Esophagus muscularis mucosa (tissue), 4 donors: ENCODE results near the gene ZIC4. TPM values are rescaled to one million over a fixed set of nuclear protein-coding genes. Genes with fewer than 3 reads are reported as not detected.

Experiments used
- DNase-seq: peaks from one replicate; pipeline ENCODE4 v3.0.0-alpha.2; 2017; ENCODE audit errors: extremely low spot score
- H3K27ac ChIP-seq, 4 donors: fragments of 200-600 bp; sonication (generic); replicated peaks in 1 of 4; 1 replicate in 3 of 4; 2 replicates in 1 of 4; pipeline ENCODE4 v1.5.1; 2016 to 2019; ENCODE audit warnings: mild to moderate bottlenecking in 1 of 4
- H3K27me3 ChIP-seq, 4 donors: fragments of 200-600 bp; sonication (generic); one replicate each; pipeline versions ENCODE4 v1.5.1 to v1.6.0; 2016 to 2019
- H3K36me3 ChIP-seq, 4 donors: fragments of 200-600 bp; sonication (generic); one replicate each; pipeline ENCODE4 v1.5.1; 2016 to 2019
- H3K4me1 ChIP-seq, 4 donors: fragments of 200-600 bp; sonication (generic); one replicate each; pipeline ENCODE4 v1.5.1; 2016 to 2019
- H3K4me3 ChIP-seq, 4 donors: fragments of 200-600 bp; sonication (generic); 1 replicate in 2 of 4; 2 replicates in 2 of 4; pipeline ENCODE4 v1.5.1; 2016 to 2019; ENCODE audit warnings: mild to moderate bottlenecking in 4 of 4, moderate library complexity in 1 of 4
- H3K9me3 ChIP-seq, 4 donors: fragments of 200-600 bp; sonication (generic); 1 replicate in 3 of 4; 2 replicates in 1 of 4; pipeline ENCODE4 v1.5.1; 2016 to 2019
- EP300 ChIP-seq: sonication (generic); formaldehyde crosslinking; IDR thresholded peaks from one replicate; pipeline ENCODE4 v1.6.1; 2017; ENCODE audit warnings: antibody characterized with exemption
- POLR2A ChIP-seq: fragments of 450-650 bp; IDR thresholded peaks from one replicate; pipeline ENCODE4 v1.6.1; 2017; ENCODE audit warnings: antibody characterized with exemption, moderate library complexity, mild to moderate bottlenecking, low read depth
- POLR2AphosphoS5 ChIP-seq, 2 donors: sonication (generic); formaldehyde crosslinking; IDR thresholded peaks; one replicate each; pipeline ENCODE4 v1.6.1; 2017; ENCODE audit warnings: antibody characterized with exemption in 2 of 2
- WGBS: methylation state at CpG from one replicate; pipeline ENCODE4 v1.1.5; 2018; 5-methylcytosine and 5-hydroxymethylcytosine counted together
- intact Hi-C: fragments of 100-400 bp; cut with DNase I; formaldehyde crosslinking; loops from one replicate; pipeline ENCODE4 v1.15.1; 2023
- total RNA-seq, 4 donors: library from RNA; depleted of rRNA; stranded (reverse); fragments of >200 nt; gene quantifications; one replicate each; pipeline versions ENCODE4 v1.1.0 to v1.2.1, GENCODE V29; 2016
- TF ChIP-seq, protein P1 (sequence below), 3 experiments: fragments of 200-600 bp in 2 of 3; fragments of 450-650 bp in 1 of 3; sonication (generic) in 2 of 3; IDR thresholded peaks; one replicate each; pipeline ENCODE4 v1.5.1; 2017 to 2019; ENCODE audit warnings: antibody characterized with exemption in 3 of 3, mild to moderate bottlenecking in 2 of 3, moderate library complexity in 1 of 3

Gene ZIC4
- total RNA-seq, 4 donors from 2014 or later = not detected

DNA sequence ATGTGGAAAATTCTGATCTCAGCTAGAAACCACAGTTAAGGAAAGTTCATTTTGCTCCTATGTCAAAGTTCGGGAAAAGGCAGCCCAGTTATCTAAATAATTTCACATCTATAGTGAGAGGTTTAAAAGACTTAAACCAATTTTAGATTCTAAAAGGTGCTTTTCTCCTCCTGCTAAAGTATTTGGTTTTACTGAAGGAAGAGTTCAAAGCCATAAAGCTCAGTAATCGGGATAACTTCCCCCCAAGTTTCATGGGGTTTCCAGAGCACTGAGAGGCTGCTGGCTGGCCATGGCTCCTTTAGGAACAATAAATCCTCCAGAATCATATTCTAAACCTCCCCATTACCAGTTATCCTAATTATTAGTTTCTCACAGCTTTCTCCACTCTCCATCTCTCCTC, 38.2 kb downstream of the ZIC4 start:
- 10% methylated on average over 2 of the region's 2 CpGs for WGBS
- peaks cover 0 to 96% (median 48%) of the 10 kb centered on the region in 4 donors for H3K27me3 ChIP-seq
- no peaks in the 10 kb centered on the region for H3K36me3 ChIP-seq
- no peak overlapping the region for H3K4me3 ChIP-seq
- H3K9me3 ChIP-seq = no peaks in the 10 kb centered on the region
- intact Hi-C loops = no loop called here
- no peak for DNase-seq
- no peak for TF ChIP-seq POLR2A
- TF ChIP-seq POLR2AphosphoS5 (IDR thresholded peaks at IDR 0.05) = no peak
- TF ChIP-seq, protein P1, sequence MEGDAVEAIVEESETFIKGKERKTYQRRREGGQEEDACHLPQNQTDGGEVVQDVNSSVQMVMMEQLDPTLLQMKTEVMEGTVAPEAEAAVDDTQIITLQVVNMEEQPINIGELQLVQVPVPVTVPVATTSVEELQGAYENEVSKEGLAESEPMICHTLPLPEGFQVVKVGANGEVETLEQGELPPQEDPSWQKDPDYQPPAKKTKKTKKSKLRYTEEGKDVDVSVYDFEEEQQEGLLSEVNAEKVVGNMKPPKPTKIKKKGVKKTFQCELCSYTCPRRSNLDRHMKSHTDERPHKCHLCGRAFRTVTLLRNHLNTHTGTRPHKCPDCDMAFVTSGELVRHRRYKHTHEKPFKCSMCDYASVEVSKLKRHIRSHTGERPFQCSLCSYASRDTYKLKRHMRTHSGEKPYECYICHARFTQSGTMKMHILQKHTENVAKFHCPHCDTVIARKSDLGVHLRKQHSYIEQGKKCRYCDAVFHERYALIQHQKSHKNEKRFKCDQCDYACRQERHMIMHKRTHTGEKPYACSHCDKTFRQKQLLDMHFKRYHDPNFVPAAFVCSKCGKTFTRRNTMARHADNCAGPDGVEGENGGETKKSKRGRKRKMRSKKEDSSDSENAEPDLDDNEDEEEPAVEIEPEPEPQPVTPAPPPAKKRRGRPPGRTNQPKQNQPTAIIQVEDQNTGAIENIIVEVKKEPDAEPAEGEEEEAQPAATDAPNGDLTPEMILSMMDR (IDR thresholded peaks at IDR 0.05) = no peak
- no peak for TF ChIP-seq EP300
- H3K4me1 ChIP-seq = no peaks in the 10 kb centered on the region
- H3K27ac ChIP-seq = no peak overlapping the region

- Histone ChIP-seq H3K4me3 (no peak overlapping the region), H3K4me1 (no peaks in the 10 kb centered on the region), H3K9me3 (no peaks in the 10 kb centered on the region), H3K27me3 (peaks cover 0 to 94% (median 45%) of the 10 kb centered on the region in 4 donors), H3K27ac (no peak overlapping the region), H3K36me3 (no peaks in the 10 kb centered on the region)
- intact Hi-C loops = no loop called here
- peak; percentile 21 for DNase-seq
- 6% methylated on average over 1 of the region's 1 CpG for WGBS
- TF ChIP-seq, protein P1 (IDR thresholded peaks at IDR 0.05) = no peak
- TF ChIP-seq EP300 = no peak
- TF ChIP-seq POLR2A = no peak
- TF ChIP-seq POLR2AphosphoS5 (IDR thresholded peaks at IDR 0.05) = no peak
Observed at GRCh38 chr3:147367676-147368075, 38.7 kb downstream of the ZIC4 start.

- TF ChIP-seq, protein P1 (IDR thresholded peaks at IDR 0.05) = no peak
- TF ChIP-seq EP300 (no peak), POLR2AphosphoS5 (IDR thresholded peaks at IDR 0.05) (no peak), POLR2A (no peak)
- no peaks in the 10 kb centered on the region for H3K9me3 ChIP-seq
- no peak overlapping the region for H3K27ac ChIP-seq
- WGBS = 36% methylated on average over 6 of the region's 6 CpGs
- peak; percentile 72 for DNase-seq
- H3K4me3 ChIP-seq = no peak overlapping the region
- no peaks in the 10 kb centered on the region for H3K36me3 ChIP-seq
- intact Hi-C loops = no loop called here
- H3K4me1 ChIP-seq = peaks cover 0 to 6% (median 4%) of the 10 kb centered on the region in 4 donors
- H3K27me3 ChIP-seq = peaks cover 0 to 90% (median 46%) of the 10 kb centered on the region in 4 donors
Observed at GRCh38 chr3:147365196-147366115, 40.9 kb downstream of the ZIC4 start.

DNA sequence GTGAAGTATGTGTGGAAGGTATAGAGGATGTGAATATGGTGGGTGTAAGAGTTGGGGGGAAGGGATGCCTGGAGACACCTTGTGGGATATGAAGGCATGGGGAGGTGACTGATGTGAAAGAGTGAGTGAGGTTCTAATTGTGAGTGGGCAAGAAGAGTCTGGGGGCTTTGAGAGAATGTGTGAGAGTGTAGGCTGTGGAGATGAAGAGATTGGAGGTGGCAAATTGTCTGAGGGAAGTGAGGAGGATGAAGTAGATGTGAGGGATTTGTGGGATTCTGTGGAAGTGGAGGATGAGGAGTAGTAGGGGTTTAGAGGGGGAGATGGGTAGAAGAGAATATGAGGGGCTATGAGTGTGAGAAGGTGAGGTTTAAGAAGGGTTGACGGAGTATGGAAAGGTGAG, 41.6 kb downstream of the ZIC4 start:
- Histone ChIP-seq H3K36me3 (no peaks in the 10 kb centered on the region), H3K9me3 (no peaks in the 10 kb centered on the region), H3K27me3 (peaks cover 0 to 90% (median 49%) of the 10 kb centered on the region in 4 donors), H3K27ac (no peak overlapping the region), H3K4me1 (peaks cover 0 to 6% (median 4%) of the 10 kb centered on the region in 4 donors), H3K4me3 (no peak overlapping the region)
- DNase-seq = peak; percentile 66
- intact Hi-C loops = no loop called here
- 22% methylated on average over 1 of the region's 1 CpG for WGBS
- TF ChIP-seq, protein P1 (IDR thresholded peaks at IDR 0.05) = no peak
- no peak for TF ChIP-seq EP300
- no peak for TF ChIP-seq POLR2AphosphoS5 (IDR thresholded peaks at IDR 0.05)
- no peak for TF ChIP-seq POLR2A
